Loucy (cell line): ENCODE measurements around the gene PCDHGC3.

Experiments
- H2AFZ ChIP-seq: fragments of 200-600 bp; sonication (generic); 2 replicates; pipeline ENCODE4 v1.6.0; 2016; ENCODE audit warnings: antibody characterized with exemption, mild to moderate bottlenecking, low read length, moderate library complexity
- H3F3A ChIP-seq: fragments of 200-600 bp; 2 replicates; pipeline ENCODE4 v1.6.0; 2016; ENCODE audit warnings: antibody characterized with exemption, low read depth, mild to moderate bottlenecking
- H3K27me3 ChIP-seq: fragments of 200-600 bp; sonication (generic); 2 replicates; pipeline ENCODE4 v1.6.1; 2014; ENCODE audit warnings: low read length, mild to moderate bottlenecking; ENCODE audit not compliant: insufficient read depth, poor library complexity, severe bottlenecking
- H3K36me3 ChIP-seq: fragments of 200-600 bp; sonication (generic); 2 replicates; pipeline ENCODE4 v1.6.1; 2016; ENCODE audit warnings: low read length; ENCODE audit not compliant: insufficient read depth
- H3K4me1 ChIP-seq: fragments of 200-600 bp; sonication (generic); 2 replicates; pipeline ENCODE4 v1.5.1; 2014; ENCODE audit warnings: low read length, mild to moderate bottlenecking; ENCODE audit not compliant: insufficient read depth, poor library complexity, severe bottlenecking
- H3K4me2 ChIP-seq: fragments of 200-600 bp; sonication (generic); 2 replicates; pipeline ENCODE4 v1.6.0; 2014; ENCODE audit warnings: antibody characterized with exemption, low read length, low read depth, mild to moderate bottlenecking; ENCODE audit not compliant: poor library complexity, severe bottlenecking
- H3K4me3 ChIP-seq: fragments of 200-600 bp; sonication (generic); 2 replicates; pipeline ENCODE4 v1.5.1; 2014; ENCODE audit warnings: low read length, mild to moderate bottlenecking, mixed read lengths; ENCODE audit not compliant: poor library complexity, severe bottlenecking
- H3K79me2 ChIP-seq: fragments of 200-600 bp; sonication (generic); 2 replicates; pipeline ENCODE4 v1.6.1; 2014; ENCODE audit warnings: low read length; ENCODE audit not compliant: insufficient read depth
- H3K9ac ChIP-seq: fragments of 200-600 bp; sonication (generic); 2 replicates; pipeline ENCODE4 v1.6.0; 2014; ENCODE audit warnings: mild to moderate bottlenecking, low read depth, low read length, moderate library complexity; ENCODE audit not compliant: poor library complexity, severe bottlenecking
- H3K9me2 ChIP-seq: fragments of 200-600 bp; sonication (generic); replicated peaks from 2 replicates; pipeline ENCODE4 v1.6.1; 2016; ENCODE audit warnings: low read depth, low read length, mixed read lengths
- H3K9me3 ChIP-seq: fragments of 200-600 bp; sonication (generic); 2 replicates; pipeline ENCODE4 v1.6.1; 2014; ENCODE audit warnings: mild to moderate bottlenecking, antibody characterized with exemption, low read length, low read depth; ENCODE audit not compliant: insufficient read depth
- H4K20me1 ChIP-seq: fragments of 200-600 bp; sonication (generic); 2 replicates; pipeline ENCODE4 v1.6.0; 2014; ENCODE audit warnings: antibody characterized with exemption, low read length, mild to moderate bottlenecking; ENCODE audit not compliant: insufficient read depth, poor library complexity, severe bottlenecking
- EZH2phosphoT487 ChIP-seq: fragments of 200-600 bp; IDR thresholded peaks from 2 replicates; pipeline ENCODE4 v1.6.1; 2018; ENCODE audit warnings: antibody characterized with exemption, mild to moderate bottlenecking, moderate library complexity, borderline replicate concordance
- TF ChIP-seq, protein P1 (sequence below): fragments of 200-600 bp; sonication (generic); conservative IDR thresholded peaks from 2 replicates; pipeline ENCODE4 v1.5.1; 2014; ENCODE audit warnings: mild to moderate bottlenecking, antibody characterized with exemption, low read length

PCDHGC3 gene

DNA sequence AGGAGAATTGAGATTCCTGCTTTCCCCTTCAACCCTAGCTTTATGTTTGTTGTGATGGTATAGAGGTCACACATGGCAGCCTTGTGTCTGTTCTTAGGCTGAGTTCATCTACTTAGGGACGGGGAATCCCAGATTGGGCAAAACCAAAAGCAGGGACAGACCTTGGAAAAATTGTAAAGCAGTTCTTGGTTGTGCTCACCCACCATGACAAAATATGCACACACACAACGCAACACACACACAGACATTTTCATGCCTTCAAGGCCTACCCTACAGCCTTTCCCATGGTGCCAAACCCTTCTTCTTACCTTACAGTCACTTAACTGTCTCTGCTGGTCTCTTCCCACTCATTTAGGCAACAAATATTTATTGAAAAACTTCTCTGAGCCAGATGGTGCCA is 27.9 kb downstream of the PCDHGC3 start:
- Histone ChIP-seq H3K36me3 (no peaks in the 10 kb centered on the region), H3K4me2 (no peak overlapping the region), H3K4me3 (no peak overlapping the region), H4K20me1 (no peaks in the 10 kb centered on the region), H3K27me3 (no peaks in the 10 kb centered on the region), H3K79me2 (no peaks in the 10 kb centered on the region), H3K9me2 (no peaks in the 10 kb centered on the region), H2AFZ (no peak overlapping the region), H3K9ac (no peak overlapping the region), H3K4me1 (no peaks in the 10 kb centered on the region), H3K9me3 (no peaks in the 10 kb centered on the region), H3F3A (no peaks in the 10 kb centered on the region)
- no peak for TF ChIP-seq EZH2phosphoT487
- TF ChIP-seq, protein P1, sequence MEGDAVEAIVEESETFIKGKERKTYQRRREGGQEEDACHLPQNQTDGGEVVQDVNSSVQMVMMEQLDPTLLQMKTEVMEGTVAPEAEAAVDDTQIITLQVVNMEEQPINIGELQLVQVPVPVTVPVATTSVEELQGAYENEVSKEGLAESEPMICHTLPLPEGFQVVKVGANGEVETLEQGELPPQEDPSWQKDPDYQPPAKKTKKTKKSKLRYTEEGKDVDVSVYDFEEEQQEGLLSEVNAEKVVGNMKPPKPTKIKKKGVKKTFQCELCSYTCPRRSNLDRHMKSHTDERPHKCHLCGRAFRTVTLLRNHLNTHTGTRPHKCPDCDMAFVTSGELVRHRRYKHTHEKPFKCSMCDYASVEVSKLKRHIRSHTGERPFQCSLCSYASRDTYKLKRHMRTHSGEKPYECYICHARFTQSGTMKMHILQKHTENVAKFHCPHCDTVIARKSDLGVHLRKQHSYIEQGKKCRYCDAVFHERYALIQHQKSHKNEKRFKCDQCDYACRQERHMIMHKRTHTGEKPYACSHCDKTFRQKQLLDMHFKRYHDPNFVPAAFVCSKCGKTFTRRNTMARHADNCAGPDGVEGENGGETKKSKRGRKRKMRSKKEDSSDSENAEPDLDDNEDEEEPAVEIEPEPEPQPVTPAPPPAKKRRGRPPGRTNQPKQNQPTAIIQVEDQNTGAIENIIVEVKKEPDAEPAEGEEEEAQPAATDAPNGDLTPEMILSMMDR: no peak

DNA sequence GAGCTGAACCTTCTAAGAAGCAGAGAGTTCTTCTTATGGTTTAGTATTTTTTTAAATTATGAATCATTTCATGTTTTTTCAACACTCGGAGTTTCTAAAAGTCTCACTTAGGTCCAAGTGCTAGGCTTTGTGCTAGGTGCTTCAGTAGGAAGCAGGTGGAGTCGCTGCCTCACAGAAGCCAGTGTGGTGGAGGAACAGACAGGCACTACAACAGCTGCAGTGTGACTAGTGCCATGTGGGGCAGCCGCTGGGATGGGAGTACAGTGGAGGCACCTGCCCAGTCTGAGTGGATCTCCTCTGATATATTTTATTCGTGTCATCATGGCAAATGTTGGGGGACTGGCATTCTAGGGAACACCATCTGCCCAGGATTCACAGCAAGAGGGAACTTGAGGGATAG is 28.4 kb downstream of the PCDHGC3 start:
- TF ChIP-seq EZH2phosphoT487: no peak
- TF ChIP-seq, protein P1: no peak
- no peaks in the 10 kb centered on the region for H3K36me3 ChIP-seq
- H3K79me2 ChIP-seq: no peaks in the 10 kb centered on the region
- H3K9me3 ChIP-seq: no peaks in the 10 kb centered on the region
- no peaks in the 10 kb centered on the region for H3K4me1 ChIP-seq
- H3K4me3 ChIP-seq: no peak overlapping the region
- H3F3A ChIP-seq: no peaks in the 10 kb centered on the region
- H3K9me2 ChIP-seq: no peaks in the 10 kb centered on the region
- no peak overlapping the region for H3K9ac ChIP-seq
- no peaks in the 10 kb centered on the region for H3K27me3 ChIP-seq
- H2AFZ ChIP-seq: no peak overlapping the region
- no peak overlapping the region for H3K4me2 ChIP-seq
- no peaks in the 10 kb centered on the region for H4K20me1 ChIP-seq

DNA sequence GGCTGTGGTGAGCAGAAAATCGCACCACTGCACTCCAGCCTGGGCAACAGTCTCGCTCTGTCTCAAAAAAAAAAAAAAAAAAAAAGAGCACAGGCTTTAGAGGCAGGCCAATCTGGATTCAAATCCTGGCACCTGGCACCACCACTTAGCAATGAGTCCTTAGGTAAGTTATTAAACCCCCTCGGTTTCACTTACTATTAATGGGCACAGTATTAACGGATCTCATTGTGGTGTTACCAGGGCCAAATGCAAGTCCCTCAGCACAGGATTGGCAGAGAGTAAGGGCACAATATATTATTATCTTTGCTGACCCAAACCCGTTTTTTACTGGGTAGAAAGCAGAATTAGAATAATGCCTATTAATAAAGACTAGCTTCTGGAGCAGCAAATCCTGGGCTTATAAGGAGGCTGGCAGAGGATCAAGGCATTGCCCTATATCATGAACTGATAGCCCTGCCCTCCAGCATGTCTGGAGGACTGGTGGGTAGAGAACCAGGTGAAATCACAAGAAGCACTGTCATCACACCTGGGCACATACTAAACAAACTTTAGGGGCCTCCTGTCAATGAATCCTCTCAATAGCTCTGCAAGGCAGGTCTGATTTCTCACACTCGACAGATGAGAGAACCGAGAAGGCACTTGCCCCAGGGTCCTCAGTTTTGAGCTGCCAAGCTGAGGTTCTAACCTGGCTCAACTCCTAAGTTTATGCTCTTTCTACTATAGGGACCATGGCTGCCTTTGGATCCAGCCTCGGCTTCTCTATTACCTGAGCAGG is 30.8 kb downstream of the PCDHGC3 start:
- Histone ChIP-seq H3K36me3 (no peaks in the 10 kb centered on the region), H3K4me1 (no peaks in the 10 kb centered on the region), H2AFZ (no peak overlapping the region), H3K9me2 (no peaks in the 10 kb centered on the region), H3F3A (no peaks in the 10 kb centered on the region), H3K27me3 (no peaks in the 10 kb centered on the region), H3K9ac (no peak overlapping the region), H3K4me2 (no peak overlapping the region), H3K4me3 (no peak overlapping the region), H3K9me3 (no peaks in the 10 kb centered on the region), H3K79me2 (no peaks in the 10 kb centered on the region), H4K20me1 (no peaks in the 10 kb centered on the region)
- TF ChIP-seq, protein P1: no peak
- TF ChIP-seq EZH2phosphoT487: no peak
